Measurements from ENCODE around the gene ISX. TPM values are rescaled to one million over a fixed set of nuclear protein-coding genes. Genes with fewer than 3 reads are reported as not detected.

The ISX gene
- total RNA-seq, 2 experiments from 2014 or later: not detected

- H3K4me2 ChIP-seq (ENCODE audit: low read length): no peak overlapping the region
- no peaks in the 10 kb centered on the region for H3K36me3 ChIP-seq (ENCODE audit: insufficient read depth, low read length)
- no peaks in the 10 kb centered on the region for H4K20me1 ChIP-seq (ENCODE audit: insufficient read depth, low read length)
- H3K9me3 ChIP-seq (ENCODE audit: low read length): no peaks in the 10 kb centered on the region
- H3K9me2 ChIP-seq (ENCODE audit: insufficient read depth, low read length): no peaks in the 10 kb centered on the region
- no peaks in the 10 kb centered on the region for H3K4me1 ChIP-seq (ENCODE audit: insufficient read depth, low read length, poor library complexity, severe bottlenecking)
- no peak overlapping the region for H3K27ac ChIP-seq (ENCODE audit: low read depth, low read length, poor library complexity, severe bottlenecking)
- ChIA-PET CTCF (ENCODE audit: unreplicated experiment) (no interaction called here), POLR2A (no interaction called here)
- intact Hi-C loops (cut with micrococcal nuclease; ENCODE audit: unreplicated experiment): no loop called here
- no peak overlapping the region for H3K4me3 ChIP-seq (ENCODE audit: low read depth, low read length, poor library complexity, severe bottlenecking)
- no TSS peak for BruUV-seq (replicated peaks)
- TF ChIP-seq CTCF (conservative IDR thresholded peaks at IDR 0.05; ENCODE audit: low read length): peak; percentile 62
- no peak for TF ChIP-seq EZH2phosphoT487 (IDR thresholded peaks at IDR 0.05; ENCODE audit: borderline replicate concordance, low read depth, low read length)
- H2AFZ ChIP-seq (ENCODE audit: low read length): no peak overlapping the region
- peak; percentile 7 for DNase-seq (ENCODE audit: low spot score)
- no peaks in the 10 kb centered on the region for H3K79me2 ChIP-seq (ENCODE audit: insufficient read depth, low read depth, low read length)
Measured at GRCh38 chr22:35037089-35037488, 28.9 kb upstream of the ISX start.

- H3K9me2 ChIP-seq (ENCODE audit: insufficient read depth, low read length): no peaks in the 10 kb centered on the region
- no peaks in the 10 kb centered on the region for H4K20me1 ChIP-seq (ENCODE audit: insufficient read depth, low read length)
- no peak overlapping the region for H3K4me3 ChIP-seq (ENCODE audit: low read depth, low read length, poor library complexity, severe bottlenecking)
- H3K79me2 ChIP-seq (ENCODE audit: insufficient read depth, low read depth, low read length): no peaks in the 10 kb centered on the region
- H3K36me3 ChIP-seq (ENCODE audit: insufficient read depth, low read length): no peaks in the 10 kb centered on the region
- DNase-seq (ENCODE audit: low spot score): no peak
- H3K4me2 ChIP-seq (ENCODE audit: low read length): no peak overlapping the region
- ChIA-PET CTCF (ENCODE audit: unreplicated experiment) (no interaction called here), POLR2A (no interaction called here)
- no TSS peak for BruUV-seq (replicated peaks)
- TF ChIP-seq CTCF (conservative IDR thresholded peaks at IDR 0.05; ENCODE audit: low read length) (no peak), EZH2phosphoT487 (IDR thresholded peaks at IDR 0.05; ENCODE audit: borderline replicate concordance, low read depth, low read length) (no peak)
- intact Hi-C loops (cut with micrococcal nuclease; ENCODE audit: unreplicated experiment): no loop called here
- H2AFZ ChIP-seq (ENCODE audit: low read length): no peak overlapping the region
- H3K27ac ChIP-seq (ENCODE audit: low read depth, low read length, poor library complexity, severe bottlenecking): no peak overlapping the region
- H3K9me3 ChIP-seq (ENCODE audit: low read length): no peaks in the 10 kb centered on the region
- no peaks in the 10 kb centered on the region for H3K4me1 ChIP-seq (ENCODE audit: insufficient read depth, low read length, poor library complexity, severe bottlenecking)
Measured at GRCh38 chr22:35039625-35040024, 26.3 kb upstream of the ISX start.

- BruUV-seq (replicated peaks): no TSS peak
- Histone ChIP-seq H4K20me1 (ENCODE audit: insufficient read depth, low read length) (no peaks in the 10 kb centered on the region), H3K79me2 (ENCODE audit: insufficient read depth, low read depth, low read length) (no peaks in the 10 kb centered on the region), H3K27ac (ENCODE audit: low read depth, low read length, poor library complexity, severe bottlenecking) (no peak overlapping the region), H3K9me2 (ENCODE audit: insufficient read depth, low read length) (no peaks in the 10 kb centered on the region), H3K4me1 (ENCODE audit: insufficient read depth, low read length, poor library complexity, severe bottlenecking) (peaks cover 15% of the 10 kb centered on the region), H3K4me2 (ENCODE audit: low read length) (no peak overlapping the region), H3K4me3 (ENCODE audit: low read depth, low read length, poor library complexity, severe bottlenecking) (no peak overlapping the region), H3K36me3 (ENCODE audit: insufficient read depth, low read length) (no peaks in the 10 kb centered on the region), H2AFZ (ENCODE audit: low read length) (no peak overlapping the region), H3K9me3 (ENCODE audit: low read length) (no peaks in the 10 kb centered on the region)
- CTCF ChIA-PET (ENCODE audit: unreplicated experiment): no interaction called here
- POLR2A ChIA-PET: interaction anchor here (0.6 kb wide), 1 partner anchor 34 kb away, joined by 6 read pairs; no protein-coding TSS in a partner anchor
- peak; percentile 20 for DNase-seq (ENCODE audit: low spot score)
- TF ChIP-seq CTCF (conservative IDR thresholded peaks at IDR 0.05; ENCODE audit: low read length) (peak; percentile 44), EZH2phosphoT487 (IDR thresholded peaks at IDR 0.05; ENCODE audit: borderline replicate concordance, low read depth, low read length) (no peak)
- intact Hi-C loops (cut with micrococcal nuclease; ENCODE audit: unreplicated experiment): no loop called here
Measured at GRCh38 chr22:35043252-35043933, 22.6 kb upstream of the ISX start.

Measured in OCI-LY7 (cell line).